ENCODE measurements around the gene PHLPP1.
"Not testable (repeated sequence)": the region's sequence is repeated elsewhere in the genome, so short reads cannot be mapped to it uniquely, and the experiment has no call there.

The PHLPP1 gene

GRCh38 chr18:62899534-62899933 is 184.2 kb downstream of the PHLPP1 start:
- DNase-seq = no peak

DNA sequence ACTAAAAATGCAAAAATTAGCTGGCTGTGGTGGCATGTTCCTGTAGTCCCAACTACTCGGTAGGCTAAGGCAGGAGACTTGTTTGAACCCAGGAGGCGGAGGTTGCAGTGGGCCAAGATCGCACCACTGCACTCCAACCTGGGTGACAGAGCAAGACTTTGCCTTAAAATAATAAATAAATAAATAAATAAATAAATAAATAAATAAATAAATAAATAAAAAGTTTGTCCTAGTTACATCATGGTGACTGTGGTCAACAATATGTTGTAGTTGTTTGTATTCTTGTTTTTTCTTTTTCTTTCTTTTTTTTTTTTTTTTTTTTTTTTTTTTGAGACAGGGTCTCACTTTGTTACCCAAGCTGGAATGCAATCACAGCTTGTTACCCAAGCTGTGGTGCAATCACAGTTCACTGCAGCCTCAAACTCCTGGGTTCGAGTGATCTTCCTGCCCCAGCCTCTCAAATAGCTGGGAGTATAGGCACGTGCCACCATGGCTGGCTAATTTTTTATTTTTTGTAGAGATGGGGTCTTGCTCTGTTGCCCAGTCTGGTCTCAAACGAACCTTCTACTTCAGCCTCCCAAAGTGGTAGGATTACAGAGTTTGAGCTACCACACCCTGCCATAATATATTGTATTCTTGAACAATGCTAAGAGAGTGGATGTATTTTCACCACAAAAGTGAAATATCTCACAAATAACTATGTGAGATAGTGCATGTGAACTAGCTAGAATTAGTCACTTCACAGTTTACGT is 185.0 kb downstream of the PHLPP1 start:
- DNase-seq = no peak

GRCh38 chr18:62902776-62903175 is 187.4 kb downstream of the PHLPP1 start:
- no peak for DNase-seq

- DNase-seq = no peak
Observed at GRCh38 chr18:62904396-62905285, 189.3 kb downstream of the PHLPP1 start.

DNA sequence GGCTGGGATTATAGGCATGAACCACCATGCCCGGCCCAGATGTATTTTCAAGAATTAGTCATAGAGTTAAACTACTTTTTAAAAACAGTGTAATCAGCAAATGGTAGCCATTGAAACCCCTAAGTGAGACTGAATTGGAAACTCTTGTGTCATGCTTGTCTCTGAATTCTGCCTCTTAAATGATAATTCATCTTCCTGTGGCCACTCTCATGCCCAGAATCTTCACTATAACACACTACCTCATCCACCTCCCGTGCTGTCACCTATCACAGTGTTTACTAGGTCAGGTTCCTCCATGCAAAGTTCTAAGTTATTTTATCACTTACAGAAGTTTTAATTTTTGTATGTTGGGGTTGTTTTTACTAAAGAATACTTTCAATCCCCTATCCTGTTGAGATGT is 197.5 kb downstream of the PHLPP1 start:
- DNase-seq = no peak

DNA sequence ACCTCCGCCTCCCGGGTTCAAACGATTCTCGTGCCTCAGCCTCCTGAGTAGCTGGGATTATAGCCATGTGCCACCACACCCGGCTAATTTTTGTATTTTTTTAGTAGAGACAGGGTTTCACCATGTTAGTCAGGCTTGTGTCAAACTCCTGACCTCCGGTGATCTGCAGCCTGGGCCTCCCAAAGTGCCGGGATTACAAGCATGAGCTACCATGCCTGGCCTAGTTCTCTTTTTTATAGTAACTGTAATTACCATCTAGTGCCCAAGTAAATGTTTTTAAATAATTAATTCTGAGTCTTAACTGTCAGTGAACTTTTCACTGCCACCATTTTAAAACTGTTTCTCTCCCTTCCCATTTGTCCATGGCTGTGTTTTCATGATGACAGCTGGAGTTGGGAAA is 198.5 kb downstream of the PHLPP1 start:
- DNase-seq = not testable (repeated sequence)

GRCh38 chr18:62914871-62915392 is 199.6 kb downstream of the PHLPP1 start:
- DNase-seq = no peak

DNA sequence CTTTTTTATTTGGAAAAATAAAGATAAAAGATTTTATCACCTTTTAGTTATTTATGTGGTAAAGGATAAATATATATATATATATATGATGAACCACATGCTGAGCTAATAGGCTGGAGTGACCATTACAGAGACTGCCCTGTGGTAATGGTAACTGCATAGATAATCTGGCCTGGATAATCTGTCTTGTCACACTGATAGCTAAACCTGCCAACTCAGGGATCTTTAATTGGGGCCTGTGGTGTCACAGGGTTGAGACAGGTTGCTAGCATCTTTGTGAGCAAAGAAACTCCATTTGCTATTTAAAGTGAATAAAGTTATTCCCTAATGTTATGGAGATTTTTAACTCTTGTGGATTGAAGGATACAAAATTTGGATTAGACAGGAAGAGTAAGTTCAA is 203.0 kb downstream of the PHLPP1 start:
- DNase-seq = no peak

DNA sequence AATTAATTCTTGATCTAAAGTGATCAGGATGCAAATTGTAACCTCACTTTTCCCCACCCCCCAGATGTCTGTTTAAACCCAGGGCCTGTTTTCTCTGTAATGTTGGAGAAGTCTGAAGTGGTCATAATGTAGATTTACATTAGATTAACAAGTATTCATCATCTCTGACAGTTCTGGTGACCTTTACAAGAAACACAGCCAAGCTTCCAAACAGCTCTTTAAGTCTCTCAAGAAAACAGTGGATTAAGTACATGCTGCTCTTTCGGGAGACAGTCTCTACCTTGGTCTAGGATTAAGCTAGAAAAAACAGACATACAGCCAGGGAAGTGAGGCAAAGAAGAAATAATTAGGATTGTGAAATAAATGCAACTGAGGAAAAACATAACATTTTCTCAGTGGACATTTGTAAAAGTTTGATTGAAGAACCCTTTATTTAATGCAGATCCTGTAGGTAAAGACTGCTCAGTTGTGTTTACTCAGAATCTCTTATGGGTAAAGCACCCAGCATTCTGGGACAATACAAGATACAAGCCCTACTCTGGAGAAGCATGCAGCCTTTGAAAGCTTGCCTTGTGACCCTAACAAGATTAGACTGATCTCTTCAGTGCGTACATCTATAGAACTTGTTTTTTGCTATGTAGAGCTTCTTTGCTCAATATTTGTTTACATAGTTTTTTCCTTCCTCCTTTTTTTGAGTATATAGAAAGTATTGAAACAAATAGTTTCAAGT is 203.9 kb downstream of the PHLPP1 start:
- no peak for DNase-seq

DNA sequence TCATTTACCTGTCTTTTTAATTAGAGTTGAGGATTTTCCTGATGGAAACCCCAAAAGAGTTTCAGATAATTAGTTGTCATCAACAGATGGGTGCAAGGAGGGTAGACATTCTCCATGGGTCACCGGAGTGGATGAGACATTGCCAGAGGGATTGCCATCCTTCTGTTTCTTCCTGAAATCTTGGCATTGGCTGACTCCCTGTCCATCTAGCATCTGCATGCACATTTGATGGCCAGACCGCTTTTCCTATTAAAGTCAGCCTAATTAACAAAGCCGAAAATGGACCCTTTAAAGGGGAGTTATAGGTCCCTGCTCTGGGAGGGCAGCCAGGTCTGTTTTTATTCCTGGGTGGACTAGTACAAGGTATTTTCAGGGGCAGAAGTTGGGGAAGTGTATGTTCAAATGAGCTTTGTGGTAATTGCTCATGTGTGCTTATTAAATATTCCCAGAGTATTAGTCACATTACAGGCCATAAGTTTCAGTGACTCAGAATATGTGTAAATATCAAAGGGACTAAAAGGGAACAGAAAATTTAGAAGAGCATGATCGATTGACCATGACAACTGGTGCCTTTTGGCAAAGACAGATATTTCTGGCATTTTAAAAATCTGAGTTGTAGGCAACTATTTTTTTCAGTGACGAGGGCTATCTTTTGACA is 209.8 kb downstream of the PHLPP1 start:
- peak; percentile 56 to 84 for DNase-seq

GRCh38 chr18:62928326-62928725 is 213.0 kb downstream of the PHLPP1 start:
- no peak for DNase-seq

GRCh38 chr18:62933261-62933887 is 218.0 kb downstream of the PHLPP1 start:
- DNase-seq = no peak

- DNase-seq = no peak
Observed at GRCh38 chr18:62935994-62936393, 220.7 kb downstream of the PHLPP1 start.

GRCh38 chr18:62937065-62937464 is 221.7 kb downstream of the PHLPP1 start:
- DNase-seq = no peak

- no peak for DNase-seq
Observed at GRCh38 chr18:62938006-62938405, 222.7 kb downstream of the PHLPP1 start.

GRCh38 chr18:62938487-62938886 is 223.1 kb downstream of the PHLPP1 start:
- no peak for DNase-seq

DNA sequence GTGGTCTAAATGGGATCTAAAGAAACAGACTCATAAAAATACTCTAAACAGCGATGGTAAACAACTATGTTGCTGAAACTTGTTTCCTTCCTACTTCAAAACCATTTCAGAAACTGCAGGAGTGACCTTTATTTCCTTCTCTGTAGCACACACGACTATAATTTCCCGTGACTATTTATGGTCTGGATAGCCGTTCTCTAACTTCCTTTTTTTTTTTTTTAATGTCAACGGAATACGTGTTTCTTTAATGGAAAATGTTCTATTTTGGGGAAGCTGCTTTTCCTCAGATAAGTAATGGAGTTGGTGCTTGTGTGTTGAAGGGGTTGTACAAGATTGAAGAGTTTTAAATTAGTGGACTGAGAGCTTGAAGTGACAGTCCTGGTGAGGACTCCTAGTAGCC is 224.1 kb downstream of the PHLPP1 start:
- no peak for DNase-seq

DNA sequence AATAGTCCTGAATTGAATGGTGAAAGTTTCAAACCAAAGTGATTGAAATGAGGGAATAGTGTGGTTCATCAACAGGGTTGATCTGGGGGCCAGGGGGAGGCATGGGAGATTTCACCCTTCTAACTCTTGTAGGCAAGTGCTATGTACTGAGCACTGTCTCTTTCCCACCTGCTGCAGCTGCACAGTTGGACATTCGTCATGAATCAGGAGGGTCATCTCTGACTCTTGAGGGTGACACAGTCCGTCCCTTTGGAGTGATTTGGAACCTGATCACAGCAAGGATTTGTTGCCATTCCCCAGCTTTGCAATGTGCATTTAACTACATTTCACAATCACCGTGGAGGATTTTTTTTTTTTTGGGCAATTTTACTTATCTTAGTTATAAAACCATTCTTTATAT is 224.6 kb downstream of the PHLPP1 start:
- DNase-seq = no peak

GRCh38 chr18:62942578-62942977 is 227.2 kb downstream of the PHLPP1 start:
- no peak for DNase-seq

DNA sequence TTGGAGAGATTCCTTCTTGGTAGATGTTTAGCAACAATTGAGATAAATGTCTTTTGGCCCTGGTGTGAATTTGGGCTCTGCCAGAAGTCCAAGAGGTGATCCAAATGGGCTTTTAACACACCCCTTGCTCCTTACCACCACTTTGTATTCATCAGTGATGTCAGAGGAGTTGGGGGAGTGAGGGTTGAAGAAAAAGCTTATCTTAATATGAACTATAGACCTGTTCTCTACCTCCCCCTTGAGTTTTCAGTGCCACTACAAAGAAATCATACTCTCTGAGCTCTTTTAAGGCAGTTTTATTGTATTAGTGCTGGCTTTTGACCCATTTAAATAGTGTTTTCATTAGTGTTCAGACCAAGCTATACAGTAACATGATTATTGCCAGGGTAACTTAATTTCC is 229.1 kb downstream of the PHLPP1 start:
- no peak for DNase-seq

DNA sequence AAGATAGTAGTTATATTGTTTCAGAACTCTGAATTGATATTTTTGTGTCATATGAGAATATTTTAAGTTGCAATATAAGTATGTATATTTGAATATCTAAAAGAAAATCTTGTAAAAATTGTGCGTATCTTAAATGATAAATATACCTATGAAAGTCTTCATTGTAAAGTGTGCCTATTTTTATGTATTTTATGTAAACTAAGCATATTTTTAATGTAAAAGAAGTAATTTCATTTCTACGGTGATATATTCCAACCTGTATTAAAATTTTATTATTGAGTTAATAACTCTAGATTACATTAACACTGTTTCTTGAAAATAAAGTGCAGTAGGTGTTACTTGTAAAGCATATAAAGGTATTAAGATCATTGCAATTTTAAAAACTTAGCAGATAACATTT is 233.4 kb downstream of the PHLPP1 start:
- DNase-seq = no peak

DNA sequence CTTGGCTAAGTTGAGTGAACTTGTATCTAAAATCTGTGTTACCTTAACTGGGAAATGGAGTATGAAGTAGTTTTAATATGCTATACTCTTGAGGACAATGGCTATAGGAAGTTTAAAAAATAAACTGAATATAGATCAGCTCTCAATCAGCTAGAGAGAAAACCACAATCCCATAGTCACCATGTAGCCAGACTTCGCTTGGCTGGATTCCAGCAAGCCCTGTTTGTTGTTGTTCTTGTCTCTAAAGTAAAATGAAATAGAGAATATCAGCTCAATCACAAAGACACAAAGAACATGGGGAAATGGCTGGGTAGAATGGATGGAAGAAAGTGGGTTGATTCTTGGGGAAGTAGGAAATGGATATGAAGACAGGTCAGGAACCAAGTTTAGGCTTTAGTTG is 234.9 kb downstream of the PHLPP1 start:
- no peak for DNase-seq
